Keratinocyte (primary cell): ENCODE results near the gene UBE2I.

Experiments used
- EZH2 ChIP-seq: IDR thresholded peaks from one replicate; pipeline ENCODE4 v1.6.1; 2012; ENCODE audit warnings: inconsistent platforms, mild to moderate bottlenecking, low read length, moderate library complexity
- TF ChIP-seq, protein P1 (sequence below), 3 experiments: IDR thresholded peaks in 1 of 3; conservative IDR thresholded peaks in 1 of 3; optimal IDR thresholded peaks in 1 of 3; 2 replicates in 2 of 3; 3 replicates in 1 of 3; pipeline versions ENCODE3 to v1.5.1; 2011; ENCODE audit warnings: low read length in 3 of 3, mild to moderate bottlenecking in 3 of 3, moderate library complexity in 2 of 3, control low read depth in 1 of 3, inconsistent platforms in 1 of 3; ENCODE audit not compliant: insufficient read depth in 2 of 3; ENCODE audit errors: extremely low read depth in 1 of 3

DNA sequence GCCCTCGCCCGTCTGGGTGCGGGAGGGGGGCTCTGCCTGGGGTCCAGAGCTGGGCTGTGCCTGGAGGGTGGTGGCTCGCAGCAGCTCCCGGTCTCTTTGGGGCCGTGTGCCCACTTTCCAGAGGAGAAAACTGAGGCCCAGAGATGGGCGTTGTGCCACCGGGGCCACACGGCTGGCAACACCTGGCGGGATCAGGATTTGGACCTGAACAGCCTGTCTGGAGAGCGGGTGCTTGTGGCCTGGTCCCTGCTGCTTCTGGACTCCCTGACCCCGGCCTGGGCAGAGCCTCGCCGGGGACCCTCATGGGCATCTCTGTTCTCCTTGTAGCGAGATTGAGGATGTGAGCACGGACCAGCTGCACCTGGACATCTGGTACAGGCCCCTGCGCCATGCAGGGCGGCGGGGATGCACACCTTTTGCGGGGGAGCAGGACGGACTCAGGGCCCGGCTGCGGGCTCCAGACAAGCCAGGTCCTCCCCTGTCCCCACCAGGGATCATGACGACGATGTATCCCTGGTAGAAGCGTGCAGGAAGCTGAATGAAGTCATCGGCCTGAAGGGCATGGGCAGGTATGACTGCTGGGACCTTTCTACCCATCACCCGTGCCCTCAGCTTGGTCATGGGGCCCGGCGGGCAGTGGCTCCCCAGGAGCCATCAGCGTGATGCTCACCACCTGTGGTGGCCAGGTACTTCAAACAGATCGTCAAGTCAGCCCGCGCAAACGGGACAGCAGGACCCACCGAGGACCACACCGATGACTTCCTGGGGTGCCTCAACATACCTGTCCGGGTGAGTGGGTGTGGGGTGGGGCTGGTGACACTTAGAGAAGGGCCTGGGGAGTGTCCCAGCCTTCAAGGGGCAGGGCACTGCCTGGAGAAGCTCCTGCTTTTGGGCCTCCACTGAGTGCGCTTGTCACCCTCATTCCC lies 32.3 kb downstream of the UBE2I start:
- TF ChIP-seq, protein P1, sequence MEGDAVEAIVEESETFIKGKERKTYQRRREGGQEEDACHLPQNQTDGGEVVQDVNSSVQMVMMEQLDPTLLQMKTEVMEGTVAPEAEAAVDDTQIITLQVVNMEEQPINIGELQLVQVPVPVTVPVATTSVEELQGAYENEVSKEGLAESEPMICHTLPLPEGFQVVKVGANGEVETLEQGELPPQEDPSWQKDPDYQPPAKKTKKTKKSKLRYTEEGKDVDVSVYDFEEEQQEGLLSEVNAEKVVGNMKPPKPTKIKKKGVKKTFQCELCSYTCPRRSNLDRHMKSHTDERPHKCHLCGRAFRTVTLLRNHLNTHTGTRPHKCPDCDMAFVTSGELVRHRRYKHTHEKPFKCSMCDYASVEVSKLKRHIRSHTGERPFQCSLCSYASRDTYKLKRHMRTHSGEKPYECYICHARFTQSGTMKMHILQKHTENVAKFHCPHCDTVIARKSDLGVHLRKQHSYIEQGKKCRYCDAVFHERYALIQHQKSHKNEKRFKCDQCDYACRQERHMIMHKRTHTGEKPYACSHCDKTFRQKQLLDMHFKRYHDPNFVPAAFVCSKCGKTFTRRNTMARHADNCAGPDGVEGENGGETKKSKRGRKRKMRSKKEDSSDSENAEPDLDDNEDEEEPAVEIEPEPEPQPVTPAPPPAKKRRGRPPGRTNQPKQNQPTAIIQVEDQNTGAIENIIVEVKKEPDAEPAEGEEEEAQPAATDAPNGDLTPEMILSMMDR (optimal IDR thresholded peaks at IDR 0.05 in 1 of 3, IDR thresholded peaks at IDR 0.05 in 1 of 3, conservative IDR thresholded peaks at IDR 0.05 in 1 of 3; ENCODE audit: extremely low read depth in 1 of 3, insufficient read depth in 2 of 3, low read length in 3 of 3): no peak
- TF ChIP-seq EZH2: no peak
